Pulmonary artery endothelial cell (primary cell): ENCODE data around the gene WDR1. TPM values are rescaled to one million over a fixed set of nuclear protein-coding genes. Genes with fewer than 3 reads are reported as not detected.

Source experiments
- DNase-seq: peaks from one replicate; pipeline ENCODE4 v3.0.0-alpha.2; 2011; ENCODE audit warnings: low read depth, low spot score
- total RNA-seq: library from RNA; depleted of rRNA; stranded (reverse); fragments of >200 nt; gene quantifications from 2 replicates; pipeline ENCODE4 v1.2.3, GENCODE V29; 2014

The WDR1 gene
- total RNA-seq, 1 donor from 2014 or later: 632 TPM

DNA sequence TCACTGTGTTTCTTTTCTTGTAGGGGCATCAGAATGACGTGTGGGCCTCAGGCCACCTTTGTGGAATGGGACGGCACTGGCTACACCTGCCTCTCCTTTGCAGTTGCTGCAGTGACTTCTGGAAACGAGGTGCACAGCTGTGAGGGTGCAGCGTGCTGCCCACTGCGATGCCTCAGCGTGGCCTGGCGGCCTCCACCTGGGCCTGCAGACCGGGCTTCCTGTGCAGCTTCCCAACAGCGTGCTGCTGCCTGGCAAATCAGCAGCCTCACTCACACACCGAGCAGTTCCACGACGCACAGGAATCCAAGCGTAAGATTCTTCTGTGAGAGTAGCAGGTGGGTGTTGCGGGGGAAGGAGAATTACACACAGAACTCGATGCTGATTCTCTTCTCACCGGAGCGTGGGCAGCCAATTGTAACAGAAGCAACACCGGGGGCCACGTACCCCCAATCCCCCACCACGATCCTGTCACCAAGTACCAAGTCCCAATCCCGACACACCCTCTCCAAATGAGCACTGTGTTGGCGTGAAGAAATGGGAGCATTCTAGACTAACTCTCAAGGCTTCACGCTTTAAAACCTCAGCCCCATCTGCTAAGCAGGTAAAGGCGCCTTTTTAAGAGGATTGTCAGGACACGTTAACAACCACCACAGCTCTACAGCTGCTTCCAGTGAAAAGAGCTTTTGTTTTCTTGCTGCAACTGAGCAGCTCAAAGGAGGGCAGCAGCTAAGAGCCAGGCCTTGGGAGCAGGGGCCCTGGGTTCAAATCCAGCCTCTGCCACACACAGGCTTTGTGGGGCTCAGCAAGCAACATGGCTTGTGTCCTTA, 16.9 kb downstream of the WDR1 start:
- DNase-seq: no peak

DNA sequence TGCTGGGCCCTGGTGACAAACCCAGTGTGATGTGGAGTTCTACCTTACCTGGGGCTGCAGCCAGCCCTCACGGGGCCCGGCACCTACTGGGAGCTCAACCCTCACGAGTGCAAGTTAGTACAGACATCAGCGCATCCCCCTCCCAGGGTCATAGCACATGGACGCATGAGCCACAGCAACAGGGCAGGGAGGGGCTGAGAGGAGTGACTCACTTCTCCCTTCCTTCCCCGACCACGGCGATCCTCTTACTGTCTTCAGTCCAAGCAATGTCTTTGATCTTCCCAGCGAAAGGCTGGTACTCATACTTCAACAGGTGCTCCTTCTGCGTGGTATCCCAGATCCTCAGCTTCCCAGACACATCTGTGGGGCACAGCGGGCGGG, 17.8 kb downstream of the WDR1 start:
- DNase-seq: no peak

DNA sequence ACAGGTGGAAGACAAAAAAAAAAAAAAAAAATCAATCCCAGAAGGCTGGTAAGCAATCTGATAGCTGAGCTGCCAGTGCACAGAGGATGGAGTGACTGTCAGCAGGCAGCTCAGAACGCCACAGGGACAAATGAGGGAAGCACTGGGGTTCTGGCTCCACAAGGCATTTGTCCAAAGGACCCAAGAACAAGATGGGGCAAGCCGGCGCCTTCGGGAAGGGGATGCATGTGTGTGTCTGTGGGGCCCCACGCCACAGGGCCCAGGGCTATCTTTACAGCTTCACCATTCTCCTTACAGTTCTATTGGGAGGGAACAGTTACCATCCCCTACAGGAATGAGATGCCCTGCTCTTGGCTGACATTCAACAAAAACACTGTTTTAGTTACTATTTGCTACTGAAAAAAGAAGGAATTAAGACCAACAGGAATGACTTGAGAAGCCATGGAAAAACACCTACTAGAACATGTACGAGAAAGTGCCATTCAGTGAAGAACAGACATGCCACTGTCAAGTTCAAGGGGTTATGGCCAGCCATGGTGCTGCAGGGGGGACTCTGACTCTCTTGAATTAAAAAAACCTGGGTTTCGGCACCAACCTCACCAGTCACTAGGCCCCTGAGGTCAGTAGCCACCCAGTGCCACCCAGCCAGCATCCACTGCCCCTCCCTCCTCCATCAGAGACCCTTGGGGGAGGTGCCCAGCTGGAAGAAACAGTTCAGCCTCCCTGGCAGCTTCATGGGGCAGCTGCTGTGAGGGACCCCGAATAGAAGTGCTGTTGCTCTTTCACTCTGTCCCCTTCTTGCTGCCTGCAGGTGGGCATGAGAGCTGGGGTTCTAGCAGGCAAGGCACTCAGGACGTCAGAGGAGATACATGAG, 18.5 kb downstream of the WDR1 start:
- no peak for DNase-seq

GRCh38 chr4:10096978-10097335, 19.6 kb downstream of the WDR1 start:
- DNase-seq: no peak

DNA sequence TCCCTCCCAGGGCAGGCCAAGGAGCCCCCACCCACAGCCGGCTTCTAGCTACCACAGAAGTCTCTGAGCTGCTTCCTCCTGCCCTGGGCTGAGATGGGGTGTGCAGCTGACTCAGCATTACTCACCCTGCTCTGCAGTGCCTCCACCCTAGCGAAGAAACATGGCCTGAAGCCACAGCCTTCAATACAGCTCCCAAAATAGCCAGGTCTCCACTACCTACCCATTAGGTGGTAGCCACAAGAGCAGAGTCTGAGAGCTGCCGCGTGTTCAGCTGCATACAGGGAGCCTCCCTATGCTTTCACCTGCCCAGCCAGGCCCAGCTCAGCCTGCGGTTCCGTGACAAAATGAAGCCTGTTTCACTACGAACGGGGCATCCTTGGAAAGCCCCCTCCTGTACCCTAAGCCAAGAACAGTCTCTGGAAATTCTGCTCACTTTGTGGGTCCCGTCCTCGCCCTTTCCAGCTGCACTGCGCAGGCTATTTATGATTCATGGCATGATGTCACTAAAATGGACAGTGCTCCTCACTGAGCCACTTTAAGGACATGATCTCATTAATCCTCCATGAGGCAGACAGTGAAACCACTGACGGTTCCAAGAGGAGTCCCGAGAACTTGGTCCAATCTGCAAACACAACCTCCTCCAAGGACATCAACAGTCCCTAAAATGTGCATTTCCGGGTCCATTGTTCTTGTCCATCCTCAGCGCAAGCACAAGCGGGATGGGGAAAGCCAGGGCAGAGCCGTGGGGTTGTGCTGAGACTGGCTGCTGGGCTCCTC, 20.2 kb downstream of the WDR1 start:
- no peak for DNase-seq

DNA sequence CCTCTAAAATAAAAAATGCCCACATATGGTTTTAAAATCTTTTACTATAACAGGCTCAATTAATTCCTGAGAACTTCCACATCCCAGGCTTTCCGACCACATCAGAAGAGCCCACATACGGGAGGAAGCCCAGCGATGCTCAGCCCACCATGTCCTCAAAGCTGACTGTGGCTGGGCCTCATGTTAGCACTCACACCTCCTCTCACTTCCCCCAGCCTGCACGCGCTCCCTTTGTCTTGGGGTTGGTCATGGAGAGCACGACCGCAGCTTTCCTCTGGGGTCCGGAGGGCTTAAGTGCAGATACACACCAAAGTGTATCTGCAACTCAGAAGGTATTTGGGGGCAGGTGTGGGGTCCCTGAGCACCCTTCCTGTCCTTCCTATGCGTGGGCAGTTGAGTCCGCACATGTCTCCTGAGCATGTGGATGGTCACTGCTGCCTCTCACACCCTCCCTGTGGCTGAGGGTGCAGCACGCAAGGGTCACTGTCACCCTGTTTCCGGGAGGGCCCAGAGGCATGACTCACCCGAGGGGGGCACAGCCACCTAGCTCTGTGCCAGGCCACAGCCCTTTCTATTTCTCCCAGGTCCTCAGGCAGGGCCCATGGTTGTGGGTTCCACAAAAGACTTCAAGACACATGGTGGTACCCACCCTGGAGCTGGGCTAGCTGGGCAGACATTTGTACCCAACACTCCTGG, 21.2 kb downstream of the WDR1 start:
- DNase-seq: no peak

GRCh38 chr4:10094841-10095240, 21.8 kb downstream of the WDR1 start:
- no peak for DNase-seq

GRCh38 chr4:10093801-10094552, 22.6 kb downstream of the WDR1 start:
- DNase-seq: peak; percentile 91

DNA sequence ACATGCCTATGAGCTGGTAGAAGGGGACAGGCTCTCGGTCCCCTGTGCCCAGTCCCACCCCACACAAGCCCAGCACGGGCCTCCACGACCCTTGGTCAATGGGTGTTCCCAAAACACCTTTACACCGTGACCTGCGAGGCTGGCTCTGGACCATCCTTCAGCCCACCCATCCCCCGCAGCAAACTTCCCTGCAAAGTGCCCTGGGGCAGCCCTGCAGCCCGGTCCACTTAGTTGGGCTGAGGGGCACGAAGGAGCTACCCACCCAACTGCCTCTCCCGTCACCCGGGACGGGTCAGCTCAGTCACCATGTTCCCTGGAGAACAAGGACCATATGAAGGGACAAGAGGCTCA, 23.4 kb downstream of the WDR1 start:
- no peak for DNase-seq

- DNase-seq: no peak
Measured at GRCh38 chr4:10092481-10093270, 23.9 kb downstream of the WDR1 start.

- DNase-seq: no peak
Measured at GRCh38 chr4:10091531-10092181, 24.9 kb downstream of the WDR1 start.

- DNase-seq: no peak
Measured at GRCh38 chr4:10090467-10091250, 25.9 kb downstream of the WDR1 start.

DNA sequence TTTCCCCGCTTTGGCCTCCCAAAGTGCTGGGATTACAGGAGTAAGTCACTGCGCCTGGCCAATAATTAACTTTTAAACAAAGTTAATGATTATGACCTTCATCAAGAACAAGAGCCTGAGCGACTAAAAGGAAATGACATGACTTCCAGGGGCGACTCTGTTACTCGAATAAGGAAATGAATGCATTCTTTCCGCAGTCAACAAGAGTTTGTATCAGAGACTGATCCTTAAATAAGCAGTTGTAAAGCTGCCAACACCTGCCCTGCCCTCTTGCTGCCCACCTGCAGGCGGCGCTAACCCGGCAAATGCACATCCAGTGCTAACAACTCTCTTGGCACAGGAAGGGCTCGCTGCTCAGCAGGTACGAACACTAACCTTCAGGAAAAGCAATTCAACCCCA, 27.3 kb downstream of the WDR1 start:
- peak; percentile 57 for DNase-seq

DNA sequence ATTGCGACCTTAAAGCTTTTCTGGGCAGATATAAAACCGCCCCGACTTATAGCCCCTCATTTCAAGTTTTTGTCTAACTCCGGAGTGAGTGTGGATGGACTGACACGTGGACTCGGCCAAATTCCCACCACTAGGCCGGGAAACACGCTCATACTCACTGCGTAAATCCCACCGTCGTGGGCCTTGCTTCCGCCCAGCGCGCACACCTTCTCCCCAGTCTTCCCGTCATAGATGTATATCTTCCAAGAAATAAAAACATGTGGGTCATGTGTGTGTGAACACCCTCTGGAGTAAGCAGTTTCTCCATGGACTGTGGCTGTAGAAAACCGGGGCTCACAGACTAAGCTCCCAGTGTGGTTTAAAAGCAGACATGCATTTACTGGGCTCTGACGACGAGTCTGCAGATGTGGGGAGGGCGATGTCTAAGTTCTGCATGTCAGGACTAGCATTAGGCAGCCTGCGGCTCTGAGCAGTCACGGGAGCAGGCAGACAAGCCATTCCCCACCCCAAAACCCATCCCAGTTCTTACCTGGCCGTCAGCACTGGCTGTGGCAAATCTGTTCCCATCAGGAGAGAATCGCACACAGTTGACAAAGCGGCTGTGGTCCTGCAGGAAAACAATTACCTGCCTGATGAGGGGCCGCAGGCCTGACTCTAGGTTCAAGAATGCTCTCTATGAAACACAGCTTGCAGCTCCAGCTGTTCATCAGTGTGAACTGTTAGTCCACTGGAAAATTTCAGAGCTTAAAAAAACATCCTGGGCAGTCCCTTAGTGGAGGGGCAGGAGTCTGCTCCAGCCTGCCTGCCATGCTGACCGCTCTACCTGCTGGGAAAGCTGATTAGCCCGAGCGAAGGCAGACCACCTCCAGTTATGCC, 28.2 kb downstream of the WDR1 start:
- no peak for DNase-seq

DNA sequence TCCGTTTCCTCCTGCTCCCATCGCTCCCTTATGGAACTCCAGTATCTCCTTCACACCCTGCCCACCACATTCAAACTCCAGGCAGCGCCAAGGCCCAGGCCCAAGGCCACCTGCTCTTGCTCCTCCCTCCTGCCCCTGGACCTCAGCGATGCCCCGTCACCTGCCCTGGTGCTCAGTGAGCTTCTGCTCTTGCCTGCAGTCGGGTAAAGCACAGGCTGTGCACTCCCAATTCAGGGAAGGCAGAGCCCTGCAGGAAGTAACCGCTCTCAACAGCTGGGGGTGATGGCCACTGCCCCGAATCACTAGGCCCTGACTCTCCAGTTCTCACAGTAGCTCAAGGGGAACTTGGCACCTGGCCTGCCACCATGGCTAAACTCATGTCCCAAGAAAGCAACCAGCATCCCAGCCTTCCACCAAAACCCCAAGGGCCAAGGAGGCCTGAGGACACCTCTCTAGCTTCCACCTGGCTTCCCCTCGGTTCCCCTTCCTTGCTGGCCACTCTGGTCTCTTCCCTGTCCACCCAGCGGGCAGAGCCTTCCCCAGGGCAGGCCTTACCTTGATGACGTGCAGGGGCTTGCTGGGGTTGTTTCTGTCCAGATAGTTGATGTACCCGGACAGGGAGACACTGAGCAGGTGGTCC, 29.3 kb downstream of the WDR1 start:
- no peak for DNase-seq

DNA sequence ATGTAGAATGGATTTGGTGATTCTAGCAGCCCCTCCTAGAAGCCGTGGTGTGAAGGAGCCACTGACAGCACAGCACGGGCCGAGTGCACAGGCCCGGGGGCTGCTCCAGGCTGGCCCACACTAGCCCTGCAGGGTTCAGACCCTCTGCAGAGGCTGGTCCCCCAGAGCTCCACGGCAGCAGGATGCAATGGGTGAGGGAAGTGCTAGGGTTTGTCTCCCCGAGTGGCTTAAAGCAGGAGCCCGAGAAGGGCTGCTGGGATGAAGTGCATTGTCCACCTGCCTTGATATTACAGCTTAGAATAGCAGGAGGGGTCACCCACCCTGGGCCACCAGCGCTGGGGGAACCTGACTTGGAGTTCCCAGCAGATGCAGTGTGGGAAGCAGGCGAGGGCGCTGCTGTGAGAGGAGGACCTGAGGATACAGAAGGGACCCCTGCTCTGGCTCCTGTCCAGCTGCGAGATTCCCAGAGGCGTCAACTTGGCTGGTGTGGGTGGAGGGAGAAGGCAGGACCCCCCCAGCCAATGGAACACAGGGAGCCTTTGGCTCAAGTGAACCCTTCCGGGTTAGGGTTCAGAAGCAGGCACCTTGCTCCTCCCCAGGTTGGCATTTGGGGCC, 30.0 kb downstream of the WDR1 start:
- no peak for DNase-seq
